8988T (cell line): ENCODE results near the gene BICC1.

Experiments
- DNase-seq: peaks from one replicate; pipeline ENCODE4 v3.0.0; 2011

The BICC1 gene

DNA sequence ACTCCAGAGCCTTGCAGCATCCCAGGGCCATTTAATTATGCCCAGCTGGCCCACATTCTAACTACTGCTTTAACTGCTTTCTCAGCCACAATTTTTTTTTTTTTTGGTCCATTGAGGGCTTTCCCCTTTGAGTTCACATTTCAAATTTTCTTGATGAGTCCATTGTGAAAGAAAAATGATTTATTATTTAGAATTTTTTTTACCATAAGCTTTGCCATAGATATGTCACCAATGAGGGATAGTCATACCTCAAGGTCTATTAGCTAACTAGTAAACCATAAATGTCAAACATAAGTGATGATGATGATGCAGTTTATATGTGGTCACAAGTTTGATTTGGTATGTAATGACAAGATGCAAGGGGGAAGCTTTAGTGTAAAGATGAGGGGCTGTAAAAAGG is 282.9 kb downstream of the BICC1 start:
- no peak for DNase-seq

DNA sequence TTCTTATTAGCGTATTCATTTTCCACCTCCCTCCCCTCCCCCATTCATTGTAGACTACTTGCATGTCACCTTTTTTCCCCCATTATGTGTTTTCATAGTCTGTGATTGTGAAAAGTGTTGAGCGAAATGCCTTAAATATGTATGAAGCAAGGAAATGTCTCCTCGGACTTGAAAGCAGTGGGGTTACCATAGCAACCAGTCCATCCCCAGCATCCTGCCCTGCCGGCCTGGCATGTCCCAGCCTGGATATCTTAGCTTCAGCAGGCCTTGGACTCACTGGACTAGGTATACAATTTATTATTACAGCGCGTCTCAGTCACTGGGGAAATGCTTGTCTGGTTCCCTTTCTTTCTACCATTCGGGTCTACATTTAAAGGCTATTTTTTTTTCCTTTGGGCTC is 283.6 kb downstream of the BICC1 start:
- no peak for DNase-seq

DNA sequence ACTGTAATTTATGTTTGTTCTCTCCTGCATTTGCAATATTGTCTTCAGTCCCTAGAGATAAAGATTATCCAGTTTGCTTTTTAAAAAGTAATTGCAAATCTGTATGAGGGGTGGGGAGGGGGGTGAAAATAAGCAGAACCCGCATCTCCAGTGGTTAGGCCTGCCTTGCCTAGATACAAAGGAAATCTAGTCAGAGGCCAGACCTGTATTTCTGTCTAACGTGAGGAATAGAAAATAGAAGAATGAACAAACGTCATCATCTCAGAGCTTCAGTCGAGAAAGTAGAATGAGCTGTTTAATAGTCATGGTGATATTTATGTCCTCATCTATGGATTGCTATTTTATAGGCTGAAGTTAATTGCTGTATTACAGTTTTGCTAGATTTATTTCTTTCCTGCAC is 284.2 kb downstream of the BICC1 start:
- no peak for DNase-seq

DNA sequence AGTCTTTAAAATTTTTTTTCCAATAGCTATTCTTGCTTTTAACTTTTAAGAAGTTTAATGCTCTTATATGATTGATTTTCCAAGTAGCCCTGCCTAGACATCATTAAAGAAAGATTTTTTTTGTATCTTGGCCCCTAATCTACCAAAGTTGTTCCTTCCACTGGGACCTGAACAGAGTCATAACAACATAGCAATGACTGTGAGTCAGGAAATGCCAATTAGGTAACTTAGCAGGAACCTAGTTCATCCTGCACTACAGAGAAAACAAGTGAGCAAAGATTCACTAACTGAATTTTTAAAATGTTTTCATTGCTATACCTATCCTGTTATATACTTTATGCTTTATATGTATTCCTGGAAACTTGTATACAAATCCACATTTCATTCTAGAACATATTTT is 284.7 kb downstream of the BICC1 start:
- no peak for DNase-seq

DNA sequence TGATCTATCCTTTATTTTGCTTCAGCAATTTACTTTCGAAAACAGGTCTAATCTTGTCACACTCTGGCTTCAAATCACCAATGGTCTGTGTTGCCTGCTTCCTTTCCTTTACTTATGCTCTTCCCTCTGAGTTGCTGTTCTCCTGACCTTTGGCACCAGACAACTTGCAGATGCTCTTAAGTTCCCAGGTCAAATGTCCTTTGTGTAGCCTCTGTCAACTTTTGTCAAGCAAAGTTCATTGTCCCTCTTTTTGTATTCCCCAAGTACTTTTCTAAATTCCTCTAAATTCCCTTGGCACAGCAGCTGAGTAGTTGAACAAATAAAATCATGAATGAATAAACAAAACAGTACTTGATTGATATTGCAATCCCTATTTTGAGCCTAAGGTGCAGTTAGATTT is 289.4 kb downstream of the BICC1 start:
- no peak for DNase-seq

DNA sequence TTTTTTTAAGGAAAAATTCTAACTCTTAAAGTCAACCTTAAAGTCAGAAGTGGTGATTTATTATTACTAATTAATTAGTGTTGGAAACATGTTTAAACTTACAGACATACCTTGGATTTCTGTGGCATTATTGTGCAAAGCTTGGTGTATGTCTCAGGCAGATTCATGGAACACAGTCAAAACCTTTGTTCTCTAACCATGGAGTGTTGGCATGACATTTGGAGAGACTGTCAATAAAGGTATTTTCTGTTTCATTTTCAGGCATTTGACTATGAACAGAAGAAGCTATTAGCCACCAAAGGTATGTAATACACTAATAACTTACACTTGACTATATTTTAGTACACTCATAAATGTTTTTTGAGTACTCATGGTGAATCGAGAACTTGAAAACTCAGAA is 293.7 kb downstream of the BICC1 start:
- DNase-seq: no peak

DNA sequence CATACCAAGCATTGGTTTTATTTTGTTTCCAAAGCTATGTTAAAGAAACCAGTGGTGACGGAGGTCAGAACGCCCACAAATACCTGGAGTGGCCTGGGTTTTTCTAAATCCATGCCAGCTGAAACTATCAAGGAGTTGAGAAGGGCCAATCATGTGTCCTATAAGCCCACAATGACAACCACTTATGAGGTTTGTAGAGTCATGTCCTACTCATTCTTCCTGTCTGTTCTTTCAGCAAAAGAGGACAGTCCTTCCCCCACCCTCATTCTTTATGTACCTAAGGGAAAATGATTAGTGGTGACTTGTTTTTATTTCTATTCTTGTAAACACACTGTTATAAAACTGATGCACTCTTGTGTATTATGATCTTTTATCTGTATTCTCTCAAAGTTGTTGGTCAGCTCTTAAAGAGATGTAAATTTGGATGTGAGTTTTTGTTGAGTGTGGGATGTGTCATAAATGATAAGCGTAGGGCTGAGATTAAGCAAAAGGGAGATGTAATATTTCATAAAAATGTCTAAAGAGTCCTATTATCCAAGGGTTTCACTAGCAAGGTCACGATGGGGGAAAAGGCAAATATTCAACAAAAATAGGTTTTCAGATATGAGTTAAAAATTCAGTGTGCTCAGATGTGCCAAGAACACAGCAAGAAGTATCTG is 294.4 kb downstream of the BICC1 start:
- no peak for DNase-seq

DNA sequence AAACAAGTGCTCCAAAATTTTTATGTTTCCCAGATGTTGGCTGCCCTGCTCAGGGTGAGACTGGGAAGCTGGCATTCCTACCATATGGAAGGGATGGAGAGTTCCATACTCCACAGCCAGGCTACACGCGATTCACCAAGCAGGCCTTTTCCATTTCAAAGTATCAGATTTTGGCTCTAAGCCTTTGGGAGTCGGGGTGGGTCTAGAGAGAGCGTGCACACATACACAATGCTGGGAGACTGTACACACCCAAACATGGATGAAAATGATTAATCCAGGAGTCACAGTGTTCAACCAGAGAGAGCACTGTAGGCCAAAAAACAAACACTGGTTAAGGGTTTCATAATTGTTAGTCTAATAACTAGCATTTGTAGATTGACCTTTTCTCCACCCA is 295.0 kb downstream of the BICC1 start:
- no peak for DNase-seq

DNA sequence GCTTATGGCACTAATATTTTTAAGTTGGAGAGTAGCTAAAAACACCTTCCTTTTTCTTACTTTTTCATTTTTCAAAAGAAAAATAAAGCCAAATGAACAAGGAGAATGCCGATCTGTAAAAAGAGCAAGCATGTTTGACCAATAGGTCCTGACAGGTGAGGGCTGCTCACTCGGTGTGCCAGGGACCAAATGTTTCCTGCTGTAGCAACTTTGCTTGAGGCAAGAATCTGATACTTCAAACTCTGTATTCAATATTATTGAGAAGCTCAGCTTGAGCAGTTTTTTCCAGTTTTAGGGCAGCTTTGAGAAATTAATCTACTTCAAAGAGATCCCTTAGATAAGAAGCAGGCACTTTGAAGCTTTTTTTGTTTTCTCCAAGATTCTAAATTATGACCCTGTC is 298.1 kb downstream of the BICC1 start:
- no peak for DNase-seq

DNA sequence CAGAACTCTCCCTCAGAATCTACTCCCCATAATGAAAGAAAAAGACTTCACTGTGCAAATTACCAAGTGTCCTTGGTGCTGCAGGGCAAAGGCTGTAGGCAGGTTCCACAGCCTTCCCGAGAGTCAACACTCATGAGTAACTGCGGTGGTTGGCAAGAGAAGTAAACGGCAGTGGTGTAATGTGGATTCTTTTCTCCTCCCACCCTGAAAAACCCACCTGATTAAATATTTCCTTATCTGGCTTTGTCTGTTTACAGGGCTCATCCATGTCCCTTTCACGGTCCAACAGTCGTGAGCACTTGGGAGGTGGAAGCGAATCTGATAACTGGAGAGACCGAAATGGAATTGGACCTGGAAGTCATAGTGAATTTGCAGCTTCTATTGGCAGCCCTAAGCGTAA is 300.9 kb downstream of the BICC1 start:
- DNase-seq: no peak

DNA sequence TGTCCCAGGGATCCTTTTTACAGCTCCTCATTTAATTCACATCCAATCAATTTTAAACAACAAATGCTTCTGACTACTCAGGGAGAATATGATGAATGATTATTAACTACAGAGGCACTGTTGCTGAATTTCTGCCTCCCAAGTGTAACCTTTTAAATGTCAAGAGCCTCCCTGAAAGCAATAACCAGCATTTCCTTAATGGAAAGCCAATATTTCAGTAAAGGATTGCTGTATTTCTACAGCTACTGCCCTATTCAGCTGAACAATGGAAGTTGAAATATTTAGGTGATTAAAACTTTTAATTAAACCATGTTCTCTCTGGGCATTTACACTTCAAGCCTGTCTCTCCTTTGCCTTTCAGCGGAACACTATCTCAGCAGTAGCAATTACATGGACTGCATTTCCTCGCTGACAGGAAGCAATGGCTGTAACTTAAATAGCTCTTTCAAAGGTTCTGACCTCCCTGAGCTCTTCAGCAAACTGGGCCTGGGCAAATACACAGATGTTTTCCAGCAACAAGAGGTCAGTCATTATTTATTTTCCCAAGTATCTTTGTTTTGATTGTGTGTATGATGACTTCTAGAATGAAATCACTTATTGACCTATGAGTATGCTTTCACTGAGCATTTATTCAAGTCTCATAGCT is 304.7 kb downstream of the BICC1 start:
- no peak for DNase-seq

DNA sequence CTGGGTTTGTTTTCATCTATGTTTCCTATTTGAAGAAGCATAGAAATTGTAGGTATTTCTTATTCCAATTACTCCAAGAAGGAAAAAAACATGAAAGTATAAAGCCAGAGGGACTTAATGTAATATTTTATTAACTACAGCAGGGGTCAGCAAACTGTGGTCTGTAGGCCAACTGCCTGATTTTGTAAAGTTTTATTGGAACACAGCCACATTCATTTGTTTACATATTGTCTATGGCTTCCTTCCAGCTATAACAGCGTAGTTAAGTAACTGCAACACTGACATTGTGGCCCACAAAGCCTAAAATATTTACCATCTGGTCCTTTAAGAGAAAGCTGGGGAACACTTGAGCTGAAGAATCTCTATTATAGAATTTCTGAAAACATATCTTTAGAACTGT is 306.2 kb downstream of the BICC1 start:
- no peak for DNase-seq

DNA sequence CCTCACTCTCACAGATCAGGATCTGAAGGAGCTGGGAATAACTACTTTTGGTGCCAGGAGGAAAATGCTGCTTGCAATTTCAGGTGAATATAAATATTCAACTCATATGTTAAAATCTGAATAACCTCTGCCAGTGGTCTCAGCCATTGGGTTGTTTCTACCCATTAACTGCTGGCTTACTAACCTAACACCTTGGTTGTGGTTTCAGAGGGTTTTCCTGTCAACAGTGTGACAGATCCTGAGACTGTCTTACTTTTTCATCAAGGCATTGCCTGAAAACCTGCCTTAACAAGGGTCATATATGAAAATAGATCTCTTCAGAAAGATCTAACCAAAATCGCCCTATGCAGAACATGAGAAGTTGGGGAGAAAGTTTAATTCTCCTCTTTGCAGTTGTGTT is 307.7 kb downstream of the BICC1 start:
- no peak for DNase-seq

DNA sequence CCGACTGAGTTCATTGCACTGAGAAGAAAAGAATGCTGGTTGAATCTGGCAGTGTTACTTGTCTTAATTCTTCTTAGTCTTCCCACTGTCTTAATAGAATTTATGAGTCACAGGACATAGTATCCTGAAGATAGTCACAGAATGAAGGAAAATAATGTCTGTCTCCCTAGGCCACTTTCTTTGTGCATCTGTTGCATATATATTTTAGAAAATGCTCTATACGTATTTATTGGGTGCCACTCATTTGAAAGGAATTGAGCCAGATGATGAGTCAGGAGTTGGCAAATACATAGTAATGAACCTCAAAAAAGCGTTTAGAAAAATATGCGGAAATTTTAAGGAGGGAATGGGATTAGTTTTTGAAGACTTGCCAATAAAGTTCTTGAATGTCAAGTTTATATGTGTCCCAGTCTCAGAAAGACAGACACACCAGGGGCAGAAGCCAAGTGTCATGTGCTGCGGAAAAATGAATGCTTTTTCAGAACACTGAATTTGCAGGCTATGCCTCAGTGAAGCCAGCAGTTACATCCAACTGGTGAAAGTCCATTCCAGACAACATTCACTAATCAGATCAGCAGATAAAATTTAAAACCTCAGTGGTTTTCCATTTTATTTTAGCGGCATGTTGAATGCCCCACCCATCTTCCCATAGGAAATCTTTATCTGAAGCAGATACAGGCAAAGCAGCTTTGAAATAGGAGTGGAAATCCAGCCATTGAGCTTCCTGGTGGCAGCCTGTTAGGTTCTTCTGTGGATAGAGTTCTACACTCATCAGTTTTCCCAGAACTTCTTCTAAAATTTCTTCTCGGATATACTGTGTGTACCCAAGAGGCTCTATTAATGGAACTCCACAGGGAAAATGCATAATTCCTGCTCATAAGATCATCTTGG is 308.4 kb downstream of the BICC1 start:
- no peak for DNase-seq

DNA sequence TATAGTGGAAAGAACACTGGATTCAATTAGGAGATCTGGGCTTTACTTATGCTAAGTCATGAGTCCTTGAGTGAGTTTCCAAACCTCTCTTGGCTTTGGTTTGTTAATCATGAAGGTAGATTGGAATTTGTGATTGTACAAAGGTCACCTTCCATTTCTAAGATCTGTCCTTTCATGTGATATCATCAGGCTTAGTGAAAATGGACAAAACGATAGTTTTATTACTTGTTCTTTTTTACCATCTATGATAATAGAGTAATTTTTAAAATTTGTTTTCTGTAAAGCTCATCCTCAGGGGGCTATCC is 309.0 kb downstream of the BICC1 start:
- no peak for DNase-seq

DNA sequence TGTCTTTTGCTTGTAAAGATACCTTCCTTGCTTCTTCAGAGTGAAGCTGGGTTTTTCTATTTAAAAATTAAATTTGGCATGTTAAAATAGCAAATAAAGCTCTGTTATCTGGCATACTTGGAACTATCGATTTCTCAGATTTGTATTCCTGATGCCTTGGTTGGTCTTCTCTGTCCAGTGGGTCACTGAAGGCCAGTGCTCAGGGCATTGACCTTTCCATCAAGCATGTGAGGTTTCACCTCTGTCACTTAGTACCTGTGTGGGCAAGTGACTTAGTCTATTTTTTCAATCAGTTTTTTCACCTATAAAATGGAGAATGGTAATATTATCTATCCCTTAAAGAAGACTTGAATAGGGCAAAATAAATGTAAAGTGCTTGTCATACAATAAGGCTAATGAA is 311.3 kb downstream of the BICC1 start:
- no peak for DNase-seq

DNA sequence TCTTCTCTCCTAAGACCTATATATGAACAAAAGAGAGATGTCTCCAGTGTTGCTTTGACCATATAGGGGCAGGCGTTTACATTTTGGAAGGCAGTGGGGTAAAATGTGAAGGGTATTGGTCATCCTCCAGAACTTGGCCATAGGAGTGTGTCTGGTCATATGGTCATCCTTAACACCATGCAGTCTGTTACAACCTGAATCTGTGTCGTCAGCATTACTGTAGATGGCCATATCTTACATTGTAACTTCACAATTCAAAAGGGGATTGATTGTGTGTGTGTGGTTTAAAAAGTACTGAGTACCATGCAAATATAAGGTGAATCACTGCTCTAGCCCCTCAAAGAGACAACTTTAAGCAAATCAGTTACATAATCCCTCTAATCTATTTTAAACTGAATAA is 311.7 kb downstream of the BICC1 start:
- no peak for DNase-seq

DNA sequence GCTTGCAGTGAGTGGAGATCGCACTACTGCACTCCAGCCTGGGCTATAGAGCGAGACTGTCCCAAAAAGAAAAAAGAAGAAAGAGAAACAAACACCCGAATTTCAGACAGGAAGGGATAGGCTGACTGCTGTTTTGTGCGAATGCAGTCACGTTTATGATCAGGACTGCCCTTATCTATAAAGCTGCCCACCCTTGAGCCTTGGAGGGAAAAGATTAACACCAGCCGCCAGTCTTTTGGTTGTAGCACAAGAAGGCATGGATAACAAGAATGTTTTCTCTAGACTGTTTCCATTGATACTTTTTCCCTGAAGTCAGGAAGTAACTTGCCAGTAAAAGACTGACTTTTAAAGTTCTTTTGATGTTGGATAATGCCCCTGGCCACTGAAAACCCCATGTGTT is 314.0 kb downstream of the BICC1 start:
- DNase-seq: no peak

DNA sequence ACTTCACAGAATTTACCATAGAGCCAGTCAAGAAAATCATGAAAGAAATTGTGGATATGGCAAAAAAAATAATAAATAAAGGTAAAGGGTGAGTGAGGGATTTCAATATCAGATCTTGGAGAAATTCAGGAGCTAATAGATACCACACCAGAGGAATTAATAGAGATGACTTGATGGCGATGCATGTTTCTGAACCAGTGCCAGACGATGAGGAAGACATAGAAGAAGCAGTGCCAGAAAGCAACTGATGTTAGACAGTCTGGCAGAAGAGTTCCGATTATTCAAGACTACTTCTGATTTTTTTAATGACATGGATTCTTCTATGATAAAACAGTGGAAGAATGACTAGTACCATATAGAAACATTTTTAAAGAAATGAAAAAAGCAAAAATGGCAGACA is 314.7 kb downstream of the BICC1 start:
- no peak for DNase-seq

DNA sequence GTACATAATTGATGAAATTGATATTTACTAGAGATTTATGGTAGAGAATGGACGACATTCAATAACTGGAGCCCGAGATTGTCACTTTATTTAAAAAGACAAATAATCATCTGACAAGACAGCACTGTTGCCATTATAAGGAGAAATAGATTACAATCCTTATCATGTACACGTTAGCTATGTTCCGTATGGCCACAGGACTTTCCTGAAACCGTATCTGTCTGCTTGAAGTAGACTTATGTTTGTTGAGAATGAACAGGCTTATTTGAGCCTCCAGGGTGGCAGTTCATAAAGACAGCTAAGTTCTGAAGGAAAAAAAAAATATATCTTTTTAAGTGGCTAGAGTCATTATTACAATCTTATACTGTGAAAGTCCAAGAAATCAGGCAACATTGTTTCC is 317.2 kb downstream of the BICC1 start:
- DNase-seq: no peak

DNA sequence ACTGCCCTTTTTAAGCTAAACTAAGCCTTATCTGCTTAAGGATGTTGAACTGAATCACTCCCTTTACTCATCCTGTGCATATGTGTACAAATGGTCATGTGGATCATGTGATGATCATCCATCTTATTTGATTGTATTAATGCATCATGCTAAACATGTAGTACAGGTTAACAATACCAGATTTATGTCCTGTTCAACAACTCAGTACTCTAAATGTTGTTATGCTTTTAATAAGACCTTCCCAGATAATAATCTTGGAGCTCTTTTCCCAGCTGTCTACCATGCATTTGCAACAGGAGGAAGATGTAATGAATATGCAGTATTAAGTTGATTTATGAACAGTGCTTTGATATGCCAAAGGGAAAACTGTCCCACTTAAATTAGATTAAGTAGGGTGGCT is 318.0 kb downstream of the BICC1 start:
- no peak for DNase-seq

DNA sequence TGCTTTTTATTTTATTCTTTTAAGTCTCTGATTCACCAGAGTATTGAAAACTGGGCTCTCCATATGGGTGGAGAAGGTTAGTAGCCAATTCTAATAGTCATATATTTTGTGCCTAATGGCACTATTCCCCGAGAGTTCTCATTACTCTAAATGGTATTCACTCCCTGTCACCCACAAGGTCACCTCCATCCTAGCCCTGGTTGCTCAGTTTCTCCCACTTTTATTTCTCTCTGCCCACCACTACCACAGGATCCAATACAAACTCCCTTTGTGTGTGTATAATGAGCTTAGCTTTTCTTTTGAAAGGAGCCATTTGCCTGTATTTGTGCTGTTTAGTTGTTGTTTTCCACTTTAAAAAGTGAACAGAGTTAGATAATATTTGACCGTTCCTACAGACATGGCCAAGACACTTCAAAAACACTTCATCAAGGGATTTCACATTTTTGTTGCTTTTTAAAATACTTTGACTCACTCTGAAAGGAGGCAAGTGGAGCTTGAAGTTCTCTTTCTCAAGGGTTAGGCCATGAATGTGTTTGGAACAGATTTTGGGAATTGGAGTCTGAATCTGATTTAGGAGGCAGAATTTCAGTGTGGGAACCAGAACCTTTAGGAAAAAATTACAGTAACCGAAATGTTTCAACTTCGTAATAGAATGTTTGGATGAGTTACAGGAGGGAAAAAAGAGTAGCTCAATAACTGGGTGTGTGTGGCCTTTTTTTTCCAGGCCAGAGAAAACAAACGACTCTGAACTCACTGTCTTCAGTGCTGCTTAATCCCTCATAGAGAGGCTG is 321.3 kb downstream of the BICC1 start:
- no peak for DNase-seq

DNA sequence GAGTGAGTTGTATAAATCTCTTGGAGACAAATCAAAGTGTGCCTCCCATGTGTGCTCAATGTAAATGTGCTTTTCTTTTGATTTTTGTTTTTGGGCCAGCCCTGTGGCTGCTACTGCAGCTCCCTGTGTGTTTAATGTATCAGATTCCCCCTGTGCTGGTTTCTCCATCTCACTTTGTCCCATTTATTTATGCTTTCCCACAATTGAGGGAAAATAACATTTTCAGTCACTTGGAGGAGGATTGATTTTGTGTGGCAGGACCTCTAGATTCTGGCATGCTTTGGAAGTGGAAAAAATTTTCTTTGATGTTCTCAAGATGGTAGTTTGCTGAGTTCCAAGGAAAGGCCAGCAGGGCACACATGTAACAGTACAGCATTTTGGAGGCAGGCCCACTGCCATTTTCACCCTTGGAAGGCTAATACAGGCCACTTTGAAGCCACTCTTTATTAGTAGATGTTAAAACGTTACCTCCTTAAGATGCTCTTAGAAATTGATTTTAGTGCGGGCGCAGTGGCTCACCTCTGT is 323.6 kb downstream of the BICC1 start:
- DNase-seq: no peak
